Upper lobe of left lung (tissue), 4 donors: ENCODE results near the gene LETMD1.

Experiments
- CTCF ChIP-seq, 6 experiments: fragments of 450-650 bp in 4 of 6; fragments of 200-600 bp in 2 of 6; sonication (generic) in 2 of 6; IDR thresholded peaks; one replicate each; pipeline ENCODE4 v1.5.1; 2016 to 2019; ENCODE audit warnings: antibody characterized with exemption in 6 of 6
- EP300 ChIP-seq, 4 donors: sonication (generic); formaldehyde crosslinking; IDR thresholded peaks; one replicate each; pipeline ENCODE4 v1.5.1; 2017; ENCODE audit warnings: antibody characterized with exemption in 4 of 4, control low read depth in 2 of 4
- POLR2A ChIP-seq, 4 donors: fragments of 450-650 bp; IDR thresholded peaks; one replicate each; pipeline ENCODE4 v1.5.1; 2016 to 2017; ENCODE audit warnings: antibody characterized with exemption in 4 of 4, mild to moderate bottlenecking in 2 of 4
- POLR2AphosphoS5 ChIP-seq, 2 donors: sonication (generic); formaldehyde crosslinking; IDR thresholded peaks; one replicate each; pipeline ENCODE4 v1.5.1; 2017; ENCODE audit warnings: antibody characterized with exemption in 2 of 2

- no peak for TF ChIP-seq CTCF (IDR thresholded peaks at IDR 0.05)
- TF ChIP-seq POLR2A (IDR thresholded peaks at IDR 0.05) = no peak
- no peak for TF ChIP-seq POLR2AphosphoS5 (IDR thresholded peaks at IDR 0.05)
- no peak for TF ChIP-seq EP300 (IDR thresholded peaks at IDR 0.05)
Observed at GRCh38 chr12:51080136-51080535, 32.0 kb downstream of the LETMD1 start.
